Panc1 (cell line): ENCODE results near the gene CDH12. TPM values are rescaled to one million over a fixed set of nuclear protein-coding genes. Genes with fewer than 3 reads are reported as not detected.

Source experiments
- ATAC-seq: fragments of 200-7000 bp; cut with Tn5 transposase; 2 replicates; pipeline ENCODE4 v1.9.1; 2020; ENCODE audit warnings: mild to moderate bottlenecking, moderate library complexity
- BruUV-seq: library from RNA; stranded (reverse); fragments of 400-500 nt; replicated peaks from 2 replicates; lab custom pipeline; 2021; lab: Mats Ljungman, UMichigan
- CTCF ChIA-PET: fragments of 300-600 bp; sonication (Branson Sonifier 250); formaldehyde crosslinking; loops from one replicate; lab custom pipeline; 2022; ENCODE audit warnings: antibody characterized with exemption; lab: Charles Lee
- POLR2A ChIA-PET: fragments of 300-600 bp; sonication (Branson Sonifier 250); formaldehyde crosslinking; loops from one replicate; lab custom pipeline; 2022; ENCODE audit warnings: antibody characterized with exemption; lab: Charles Lee
- DNase-seq: peaks from one replicate; pipeline ENCODE4 v3.0.0-alpha.2; 2010; ENCODE audit warnings: low read depth, low spot score
- H3K27ac ChIP-seq: 2 replicates; pipeline ENCODE4 v1.5.1; 2011; ENCODE audit warnings: mild to moderate bottlenecking, low read length, inconsistent platforms
- H3K27me3 ChIP-seq: fragments of 200-500 bp; sonication (Bioruptor generic); 2 replicates; pipeline ENCODE4 v1.6.0; 2014; ENCODE audit warnings: low read length, inconsistent platforms; ENCODE audit not compliant: control insufficient read depth, insufficient read depth
- H3K36me3 ChIP-seq: fragments of 200-500 bp; sonication (Bioruptor generic); 2 replicates; pipeline ENCODE4 v1.5.1; 2014; ENCODE audit warnings: inconsistent platforms, mild to moderate bottlenecking, low read length, moderate library complexity; ENCODE audit not compliant: control insufficient read depth, insufficient read depth
- H3K4me1 ChIP-seq: 2 replicates; pipeline ENCODE4 v1.5.1; 2011; ENCODE audit warnings: inconsistent platforms, mild to moderate bottlenecking, low read length, moderate library complexity; ENCODE audit not compliant: control insufficient read depth, insufficient read depth
- H3K4me3 ChIP-seq, 2 experiments: 2 replicates each; pipeline ENCODE4 v1.5.1; 2011 to 2012; ENCODE audit warnings: low read depth in 2 of 2, low read length in 2 of 2, mild to moderate bottlenecking in 2 of 2, inconsistent platforms in 1 of 2, moderate library complexity in 1 of 2
- H3K9me3 ChIP-seq: fragments of 200-500 bp; sonication (Bioruptor generic); 2 replicates; pipeline ENCODE4 v1.5.1; 2014; ENCODE audit warnings: low read depth, mild to moderate bottlenecking, inconsistent platforms, low read length, moderate library complexity; ENCODE audit not compliant: control insufficient read depth, insufficient read depth
- CTCF ChIP-seq: fragments of 450-650 bp; IDR thresholded peaks from 2 replicates; pipeline ENCODE4 v1.5.1; 2017; ENCODE audit warnings: mild to moderate bottlenecking
- POLR2AphosphoS5 ChIP-seq: IDR thresholded peaks from 2 replicates; pipeline ENCODE4 v1.6.1; 2012; ENCODE audit warnings: mild to moderate bottlenecking, low read depth, low read length, moderate library complexity
- REST ChIP-seq, 2 experiments: IDR thresholded peaks; 2 replicates each; pipeline ENCODE4 v1.6.1; 2011 to 2012; ENCODE audit warnings: low read depth in 2 of 2, control low read depth in 1 of 2, low read length in 1 of 2, mild to moderate bottlenecking in 1 of 2, moderate library complexity in 1 of 2; ENCODE audit not compliant: insufficient read depth in 1 of 2
- SIN3A ChIP-seq: IDR thresholded peaks from 2 replicates; pipeline ENCODE4 v1.6.1; 2012; ENCODE audit warnings: low read depth, mild to moderate bottlenecking, low read length, moderate library complexity, borderline replicate concordance; ENCODE audit not compliant: insufficient read depth
- TCF7L2 ChIP-seq: IDR thresholded peaks from 2 replicates; pipeline ENCODE4 v1.6.1; 2011; ENCODE audit warnings: mild to moderate bottlenecking, low read depth, low read length, inconsistent platforms
- in situ Hi-C: cut with HindIII; loops from 2 replicates; pipeline ENCODE4 v1.10.0; 2016; ENCODE audit warnings: low sequenced_read_pairs, low pct_unique_long_range_greater_than_20kb
- intact Hi-C: fragments of 100-400 bp; cut with micrococcal nuclease; formaldehyde crosslinking; loops from one replicate; pipeline ENCODE4 v1.10.0; 2022; ENCODE audit not compliant: unreplicated experiment
- total RNA-seq: library from RNA; stranded (reverse); gene quantifications from one replicate; pipeline ENCODE4 v1.2.1, GENCODE V29; 2021; ENCODE audit not compliant: unreplicated experiment

Gene CDH12
- total RNA-seq, 1 experiment from 2014 or later = not detected

GRCh38 chr5:22079566-22079965, 773.6 kb downstream of the CDH12 start:
- Histone ChIP-seq H3K36me3 (no peaks in the 10 kb centered on the region), H3K27me3 (no peaks in the 10 kb centered on the region), H3K4me3 (no peak overlapping the region), H3K4me1 (no peaks in the 10 kb centered on the region), H3K9me3 (0 out of 2 replicates have a peak, but pooled peaks cover 3% of the 10 kb centered on the region), H3K27ac (no peak overlapping the region)
- DNase-seq (no peak), ATAC-seq (no peak)
- ChIA-PET POLR2A (no interaction called here), CTCF (no interaction called here)
- TF ChIP-seq TCF7L2 = no peak
- TF ChIP-seq POLR2AphosphoS5 = no peak
- TF ChIP-seq CTCF = no peak
- no peak for TF ChIP-seq SIN3A
- TF ChIP-seq REST (IDR thresholded peaks at IDR 0.05; ENCODE audit: insufficient read depth in 1 of 2, low read depth in 2 of 2, low read length in 1 of 2) = no peak
- no TSS peak for BruUV-seq
- in situ Hi-C loops = no loop called here
- intact Hi-C loops = no loop called here

GRCh38 chr5:22079002-22079401, 774.1 kb downstream of the CDH12 start:
- BruUV-seq = no TSS peak
- ATAC-seq (no peak), DNase-seq (no peak)
- H3K27ac ChIP-seq = no peak overlapping the region
- POLR2A ChIA-PET = no interaction called here
- 0 out of 2 replicates have a peak, but pooled peaks cover 3% of the 10 kb centered on the region for H3K9me3 ChIP-seq
- TF ChIP-seq SIN3A = no peak
- H3K4me1 ChIP-seq = no peaks in the 10 kb centered on the region
- CTCF ChIA-PET = no interaction called here
- no peak overlapping the region for H3K4me3 ChIP-seq
- in situ Hi-C loops = no loop called here
- no peaks in the 10 kb centered on the region for H3K36me3 ChIP-seq
- H3K27me3 ChIP-seq = no peaks in the 10 kb centered on the region
- intact Hi-C loops = no loop called here

- Histone ChIP-seq H3K9me3 (0 out of 2 replicates have a peak, but pooled peaks cover 3% of the 10 kb centered on the region), H3K4me3 (no peak overlapping the region), H3K27ac (no peak overlapping the region), H3K36me3 (no peaks in the 10 kb centered on the region), H3K4me1 (no peaks in the 10 kb centered on the region), H3K27me3 (no peaks in the 10 kb centered on the region)
- BruUV-seq = no TSS peak
- in situ Hi-C loops (no loop called here), intact Hi-C loops (no loop called here)
- TF ChIP-seq TCF7L2 (no peak), REST (IDR thresholded peaks at IDR 0.05; ENCODE audit: insufficient read depth in 1 of 2, low read depth in 2 of 2, low read length in 1 of 2) (no peak), CTCF (no peak), POLR2AphosphoS5 (no peak), SIN3A (no peak)
- DNase-seq = no peak
- CTCF ChIA-PET = no interaction called here
- no peak for ATAC-seq
- POLR2A ChIA-PET = no interaction called here
Observed at GRCh38 chr5:22076586-22076985, 776.6 kb downstream of the CDH12 start.
